HG03571 (cell line): ENCODE measurements around the gene ITGA11.

ENCODE experiments used
- ATAC-seq: cut with Tn5 transposase; IDR thresholded peaks from one replicate; pipeline ENCODE4 v1.9.1; 2021; ENCODE audit not compliant: unreplicated experiment

ITGA11 gene

GRCh38 chr15:68335655-68336054 lies 96.3 kb downstream of the ITGA11 start:
- ATAC-seq, result no peak

GRCh38 chr15:68335251-68335650 lies 96.7 kb downstream of the ITGA11 start:
- no peak for ATAC-seq

GRCh38 chr15:68334661-68335124 lies 97.3 kb downstream of the ITGA11 start:
- no peak for ATAC-seq

GRCh38 chr15:68333775-68334470 lies 98.0 kb downstream of the ITGA11 start:
- no peak for ATAC-seq

- ATAC-seq, result no peak
Measured at GRCh38 chr15:68332266-68332665, 99.7 kb downstream of the ITGA11 start.

- ATAC-seq, result no peak
Measured at GRCh38 chr15:68330901-68331300, 101.1 kb downstream of the ITGA11 start.

GRCh38 chr15:68330416-68330815 lies 101.5 kb downstream of the ITGA11 start:
- ATAC-seq, result no peak

- ATAC-seq, result no peak
Measured at GRCh38 chr15:68328964-68329363, 103.0 kb downstream of the ITGA11 start.

- ATAC-seq, result no peak
Measured at GRCh38 chr15:68328443-68328842, 103.5 kb downstream of the ITGA11 start.

- no peak for ATAC-seq
Measured at GRCh38 chr15:68326711-68327354, 105.1 kb downstream of the ITGA11 start.

- ATAC-seq, result no peak
Measured at GRCh38 chr15:68325726-68326125, 106.2 kb downstream of the ITGA11 start.

GRCh38 chr15:68322796-68323195 lies 109.2 kb downstream of the ITGA11 start:
- no peak for ATAC-seq

- no peak for ATAC-seq
Measured at GRCh38 chr15:68321229-68321628, 110.7 kb downstream of the ITGA11 start.

- no peak for ATAC-seq
Measured at GRCh38 chr15:68319997-68320396, 112.0 kb downstream of the ITGA11 start.

GRCh38 chr15:68318931-68319909 lies 112.7 kb downstream of the ITGA11 start:
- no peak for ATAC-seq

- ATAC-seq, result no peak
Measured at GRCh38 chr15:68318008-68318835, 113.7 kb downstream of the ITGA11 start.

GRCh38 chr15:68317281-68318007 lies 114.5 kb downstream of the ITGA11 start:
- no peak for ATAC-seq

GRCh38 chr15:68316061-68316804 lies 115.7 kb downstream of the ITGA11 start:
- ATAC-seq, result no peak

- ATAC-seq, result no peak
Measured at GRCh38 chr15:68315495-68316031, 116.4 kb downstream of the ITGA11 start.
